IMR-90 (cell line): ENCODE data around the gene CHMP3. TPM values are rescaled to one million over a fixed set of nuclear protein-coding genes. Genes with fewer than 3 reads are reported as not detected.

Experiments used
- ATAC-seq: fragments of 200-7000 bp; cut with Tn5 transposase; 2 replicates; pipeline ENCODE4 v1.9.1; 2020; ENCODE audit warnings: low read depth, mild to moderate bottlenecking, moderate library complexity
- BruUV-seq: library from RNA; stranded (reverse); fragments of 400-500 nt; replicated peaks from 2 replicates; lab custom pipeline; 2021; lab: Mats Ljungman, UMichigan
- CTCF ChIA-PET: fragments of 300-600 bp; formaldehyde crosslinking; extraction: SDS; loops from one replicate; lab custom pipeline; 2021; ENCODE audit warnings: antibody characterized with exemption; lab: Yijun Ruan, JAX
- POLR2A ChIA-PET: fragments of 300-600 bp; sonication (Branson Sonifier 250); formaldehyde crosslinking; loops from one replicate; lab custom pipeline; 2022; ENCODE audit warnings: antibody characterized with exemption; ENCODE audit not compliant: unreplicated experiment; lab: Charles Lee
- DNase-seq: peaks from one replicate; pipeline ENCODE4 v3.0.0; 2013
- H2AFZ ChIP-seq: replicated peaks from 2 replicates; pipeline ENCODE3; 2013; ENCODE audit warnings: low read length, mild to moderate bottlenecking; ENCODE audit not compliant: poor library complexity
- H2AK5ac ChIP-seq: 2 replicates; pipeline ENCODE4 v1.6.1; 2013; ENCODE audit warnings: low read depth, low read length, inconsistent platforms
- H2AK9ac ChIP-seq: replicated peaks from 2 replicates; pipeline ENCODE3; 2013; ENCODE audit warnings: mild to moderate bottlenecking, low read depth, low read length, moderate library complexity; ENCODE audit not compliant: poor library complexity
- H2BK120ac ChIP-seq: 2 replicates; pipeline ENCODE4 v1.6.1; 2013; ENCODE audit warnings: low read depth, low read length, inconsistent platforms
- H2BK15ac ChIP-seq: 3 replicates; pipeline ENCODE4 v1.6.1; 2013; ENCODE audit warnings: low read depth, low read length, inconsistent platforms
- H2BK20ac ChIP-seq: 2 replicates; pipeline ENCODE4 v1.6.1; 2013; ENCODE audit warnings: low read depth, mild to moderate bottlenecking, inconsistent platforms, low read length, moderate library complexity
- H2BK5ac ChIP-seq: 2 replicates; pipeline ENCODE4 v1.6.1; 2013; ENCODE audit warnings: mild to moderate bottlenecking, low read depth, low read length, inconsistent platforms; ENCODE audit not compliant: poor library complexity, severe bottlenecking
- H3K14ac ChIP-seq: replicated peaks from 2 replicates; pipeline ENCODE4 v1.6.1; 2013; ENCODE audit warnings: low read depth, low read length, inconsistent platforms
- H3K18ac ChIP-seq: 2 replicates; pipeline ENCODE4 v1.6.1; 2013; ENCODE audit warnings: low read depth, low read length, control low read depth
- H3K23ac ChIP-seq: 2 replicates; pipeline ENCODE4 v1.6.1; 2013; ENCODE audit warnings: low read depth, low read length, inconsistent platforms
- H3K27ac ChIP-seq: 2 replicates; pipeline ENCODE4 v1.5.1; 2013; ENCODE audit warnings: mild to moderate bottlenecking, control low read depth, low read length; ENCODE audit not compliant: insufficient read depth
- H3K27me3 ChIP-seq: 2 replicates; pipeline ENCODE4 v1.6.1; 2013; ENCODE audit warnings: low read length; ENCODE audit not compliant: control insufficient read depth, insufficient read depth
- H3K36me3 ChIP-seq: 2 replicates; pipeline ENCODE4 v1.6.1; 2013; ENCODE audit warnings: low read length, mixed read lengths; ENCODE audit not compliant: control insufficient read depth, insufficient read depth
- H3K4ac ChIP-seq: 2 replicates; pipeline ENCODE4 v1.6.1; 2013; ENCODE audit warnings: low read depth, low read length, inconsistent platforms
- H3K4me1 ChIP-seq: 2 replicates; pipeline ENCODE4 v1.6.1; 2013; ENCODE audit warnings: low read length, mixed read lengths; ENCODE audit not compliant: control insufficient read depth, insufficient read depth
- H3K4me2 ChIP-seq: 2 replicates; pipeline ENCODE4 v1.6.1; 2013; ENCODE audit warnings: low read depth, mild to moderate bottlenecking, control low read depth, low read length, moderate library complexity
- H3K4me3 ChIP-seq: 2 replicates; pipeline ENCODE4 v1.5.1; 2013; ENCODE audit warnings: low read depth, mild to moderate bottlenecking, control low read depth, low read length, moderate library complexity; ENCODE audit not compliant: insufficient read depth
- H3K56ac ChIP-seq: 2 replicates; pipeline ENCODE4 v1.6.1; 2013; ENCODE audit warnings: low read length, inconsistent platforms; ENCODE audit not compliant: insufficient read depth; ENCODE audit errors: extremely low read depth
- H3K79me1 ChIP-seq, 2 experiments: 2 replicates each; pipeline ENCODE4 v1.6.1; 2013; ENCODE audit warnings: low read length in 2 of 2, inconsistent platforms in 1 of 2, low read depth in 1 of 2
- H3K9ac ChIP-seq: 2 replicates; pipeline ENCODE4 v1.6.1; 2013; ENCODE audit warnings: low read depth, low read length, control low read depth
- H3K9me1 ChIP-seq: 2 replicates; pipeline ENCODE4 v1.6.1; 2013; ENCODE audit warnings: low read length, inconsistent platforms; ENCODE audit not compliant: insufficient read depth
- H3K9me3 ChIP-seq: 2 replicates; pipeline ENCODE4 v1.6.1; 2013; ENCODE audit warnings: low read length; ENCODE audit not compliant: control insufficient read depth, insufficient read depth
- H4K20me1 ChIP-seq: 2 replicates; pipeline ENCODE4 v1.6.1; 2013; ENCODE audit warnings: low read length, inconsistent platforms; ENCODE audit not compliant: insufficient read depth
- H4K5ac ChIP-seq: 2 replicates; pipeline ENCODE4 v1.6.1; 2013; ENCODE audit warnings: mild to moderate bottlenecking, low read depth, low read length, control low read depth
- H4K8ac ChIP-seq, 2 experiments: 2 replicates each; pipeline ENCODE4 v1.6.1; 2013; ENCODE audit warnings: low read depth in 2 of 2, low read length in 2 of 2, control low read depth in 1 of 2, inconsistent platforms in 1 of 2
- H4K91ac ChIP-seq: 2 replicates; pipeline ENCODE4 v1.6.1; 2013; ENCODE audit warnings: low read depth, low read length, inconsistent platforms; ENCODE audit not compliant: insufficient read depth
- BHLHE40 ChIP-seq: fragments of 150-350 bp; IDR thresholded peaks from 2 replicates; pipeline ENCODE4 v1.6.1; 2016; ENCODE audit warnings: mild to moderate bottlenecking, low read depth, low read length
- CEBPB ChIP-seq: IDR thresholded peaks from 2 replicates; pipeline ENCODE4 v1.6.1; 2012; ENCODE audit warnings: low read depth, low read length, improper control_type of control experiment
- CHD1 ChIP-seq: IDR thresholded peaks from 2 replicates; pipeline ENCODE4 v1.6.1; 2012; ENCODE audit warnings: low read depth, low read length, improper control_type of control experiment
- FOS ChIP-seq: fragments of 150-350 bp; IDR thresholded peaks from 2 replicates; pipeline ENCODE4 v1.6.1; 2016; ENCODE audit warnings: low read depth, low read length
- MAZ ChIP-seq: IDR thresholded peaks from 2 replicates; pipeline ENCODE4 v1.6.1; 2012; ENCODE audit warnings: low read depth, mild to moderate bottlenecking, low read length, improper control_type of control experiment, moderate library complexity, borderline replicate concordance
- NFE2L2 ChIP-seq: fragments of 150-350 bp; IDR thresholded peaks from 2 replicates; pipeline ENCODE4 v1.6.1; 2016; ENCODE audit warnings: low read depth, mild to moderate bottlenecking, low read length
- POLR2A ChIP-seq: IDR thresholded peaks from 2 replicates; pipeline ENCODE4 v1.6.1; 2012; ENCODE audit warnings: mild to moderate bottlenecking, low read depth, low read length
- RAD21 ChIP-seq: IDR thresholded peaks from 2 replicates; pipeline ENCODE4 v1.6.1; 2012; ENCODE audit warnings: low read length, improper control_type of control experiment
- RCOR1 ChIP-seq: IDR thresholded peaks from 2 replicates; pipeline ENCODE4 v1.6.1; 2012; ENCODE audit warnings: mild to moderate bottlenecking, low read length, improper control_type of control experiment; ENCODE audit not compliant: insufficient replicate concordance
- RFX5 ChIP-seq: IDR thresholded peaks from 2 replicates; pipeline ENCODE4 v1.8.0; 2012; ENCODE audit warnings: low read depth, mild to moderate bottlenecking, low read length, moderate library complexity
- SMC3 ChIP-seq: fragments of 150-350 bp; IDR thresholded peaks from 2 replicates; pipeline ENCODE4 v1.6.1; 2016; ENCODE audit warnings: low read depth, mild to moderate bottlenecking, antibody characterized with exemption, low read length, moderate library complexity
- WGBS, 2 experiments: methylation state at CpG; one replicate each; pipeline versions ENCODE4 v1.1.5 to v1.1.7; 2013; ENCODE audit warnings: missing lambda C conversion rate in 2 of 2; ENCODE audit not compliant: insufficient read length in 1 of 2; ENCODE audit errors: extremely low coverage in 2 of 2; 5-methylcytosine and 5-hydroxymethylcytosine counted together
- dilution Hi-C: fragments of 300-500 bp; cut with HindIII; formaldehyde crosslinking; loops from one replicate; pipeline ENCODE4 v1.14.3; 2018; ENCODE audit warnings: low sequenced_read_pairs; ENCODE audit not compliant: unreplicated experiment
- in situ Hi-C: fragments of 300-500 bp; cut with MboI; formaldehyde crosslinking; loops from 3 replicates; pipeline ENCODE4 v1.14.3; 2019; ENCODE audit warnings: low sequenced_read_pairs, inconsistent platforms, mixed read lengths
- intact Hi-C: fragments of 100-400 bp; cut with micrococcal nuclease; formaldehyde crosslinking; loops from 2 replicates; pipeline ENCODE4 v1.10.0; 2022
- polyA plus RNA-seq, 3 experiments: library from polyadenylated mRNA; depleted of rRNA; stranded (reverse); fragments of >200 nt; gene quantifications; 2 replicates each; pipeline ENCODE4 v1.2.3, GENCODE V29; 2012; ENCODE audit warnings: low replicate concordance in 1 of 3
- total RNA-seq: library from RNA; depleted of rRNA; stranded (reverse); fragments of >200 nt; gene quantifications from 2 replicates; pipeline ENCODE4 v1.2.3, GENCODE V29; 2012
- TF ChIP-seq, protein P1 (sequence below): fragments of 150-350 bp; IDR thresholded peaks from 2 replicates; pipeline ENCODE4 v1.6.1; 2017; ENCODE audit warnings: mild to moderate bottlenecking, antibody characterized with exemption, low read length, low read depth
- TF ChIP-seq, protein P2 (sequence below): fragments of 150-350 bp; IDR thresholded peaks from 2 replicates; pipeline ENCODE4 v1.6.1; 2016; ENCODE audit warnings: low read depth, mild to moderate bottlenecking, low read length, moderate library complexity, borderline replicate concordance

The CHMP3 gene
- total and polyA plus RNA-seq, 2 of the 4 experiments (the other 2 are of a cell fraction), result 38.4 to 84.6 TPM

DNA sequence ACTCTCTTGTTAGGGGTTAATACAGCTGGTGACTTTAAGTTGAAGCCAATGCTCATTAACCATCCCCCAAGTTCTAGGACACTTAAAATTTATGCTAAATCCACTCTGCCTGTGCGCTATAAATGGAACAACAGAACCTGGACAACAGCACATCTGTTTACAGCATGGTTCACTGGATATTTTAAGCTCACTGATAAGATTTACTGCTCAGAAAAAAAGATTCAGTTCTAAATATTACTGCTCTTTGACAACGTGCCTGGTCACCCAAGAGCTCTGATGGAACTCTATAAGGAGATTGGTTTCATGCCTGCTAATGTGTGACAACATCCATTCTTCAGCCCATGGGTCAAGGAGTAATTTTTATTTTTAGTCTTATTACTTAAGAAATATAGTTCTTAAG is 32.9 kb upstream of the CHMP3 start:
- no peak overlapping the region for H3K14ac ChIP-seq
- no TSS peak for BruUV-seq
- TF ChIP-seq SMC3 (no peak), RCOR1 (no peak), RAD21 (no peak), POLR2A (no peak), NFE2L2 (no peak), CHD1 (no peak), CEBPB (no peak), FOS (no peak), BHLHE40 (no peak), RFX5 (no peak), MAZ (no peak)
- TF ChIP-seq, protein P1, sequence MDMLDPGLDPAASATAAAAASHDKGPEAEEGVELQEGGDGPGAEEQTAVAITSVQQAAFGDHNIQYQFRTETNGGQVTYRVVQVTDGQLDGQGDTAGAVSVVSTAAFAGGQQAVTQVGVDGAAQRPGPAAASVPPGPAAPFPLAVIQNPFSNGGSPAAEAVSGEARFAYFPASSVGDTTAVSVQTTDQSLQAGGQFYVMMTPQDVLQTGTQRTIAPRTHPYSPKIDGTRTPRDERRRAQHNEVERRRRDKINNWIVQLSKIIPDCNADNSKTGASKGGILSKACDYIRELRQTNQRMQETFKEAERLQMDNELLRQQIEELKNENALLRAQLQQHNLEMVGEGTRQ, result no peak
- TF ChIP-seq, protein P2, sequence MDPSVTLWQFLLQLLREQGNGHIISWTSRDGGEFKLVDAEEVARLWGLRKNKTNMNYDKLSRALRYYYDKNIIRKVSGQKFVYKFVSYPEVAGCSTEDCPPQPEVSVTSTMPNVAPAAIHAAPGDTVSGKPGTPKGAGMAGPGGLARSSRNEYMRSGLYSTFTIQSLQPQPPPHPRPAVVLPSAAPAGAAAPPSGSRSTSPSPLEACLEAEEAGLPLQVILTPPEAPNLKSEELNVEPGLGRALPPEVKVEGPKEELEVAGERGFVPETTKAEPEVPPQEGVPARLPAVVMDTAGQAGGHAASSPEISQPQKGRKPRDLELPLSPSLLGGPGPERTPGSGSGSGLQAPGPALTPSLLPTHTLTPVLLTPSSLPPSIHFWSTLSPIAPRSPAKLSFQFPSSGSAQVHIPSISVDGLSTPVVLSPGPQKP, result no peak
- H3K9me3 ChIP-seq, result no peaks in the 10 kb centered on the region
- no peak overlapping the region for H4K91ac ChIP-seq
- no peak overlapping the region for H2BK20ac ChIP-seq
- CTCF ChIA-PET, result no interaction called here
- no peak overlapping the region for H3K9ac ChIP-seq
- H3K4me2 ChIP-seq, result no peak overlapping the region
- no peak overlapping the region for H2AK5ac ChIP-seq
- H4K20me1 ChIP-seq, result no peaks in the 10 kb centered on the region
- no peaks in the 10 kb centered on the region for H3K27me3 ChIP-seq
- no peak overlapping the region for H4K5ac ChIP-seq
- 83% methylated on average over 1 of the region's 2 CpGs; no CpG with 5 or more reads in 1 of the 2 experiments for WGBS, 2 experiments
- no peak overlapping the region for H3K23ac ChIP-seq
- intact Hi-C loops (no loop called here), in situ Hi-C loops (no loop called here), dilution Hi-C loops (no loop called here)
- H2BK5ac ChIP-seq, result no peak overlapping the region
- no peak overlapping the region for H3K4me3 ChIP-seq
- no peaks in the 10 kb centered on the region for H3K9me1 ChIP-seq
- H3K79me1 ChIP-seq, result no peaks in the 10 kb centered on the region
- DNase-seq, result no peak
- no peak overlapping the region for H3K27ac ChIP-seq
- no peak overlapping the region for H3K4ac ChIP-seq
- H3K36me3 ChIP-seq, result no peaks in the 10 kb centered on the region
- no peak overlapping the region for H3K56ac ChIP-seq
- H2AK9ac ChIP-seq, result no peak overlapping the region
- H2BK120ac ChIP-seq, result no peak overlapping the region
- ATAC-seq, result no peak
- H2AFZ ChIP-seq, result no peak overlapping the region
- no peaks in the 10 kb centered on the region for H3K4me1 ChIP-seq
- no peak overlapping the region for H4K8ac ChIP-seq
- H2BK15ac ChIP-seq, result no peak overlapping the region
- POLR2A ChIA-PET, result interaction anchor here (0.6 kb wide), 1 partner anchor 26 kb away, joined by 3 read pairs; no protein-coding TSS in a partner anchor
- no peak overlapping the region for H3K18ac ChIP-seq
